ENCODE results near the gene HOXA11. TPM values are rescaled to one million over a fixed set of nuclear protein-coding genes. Genes with fewer than 3 reads are reported as not detected.

Gene HOXA11
- total and polyA plus RNA-seq, 8 donors, result 5.2 TPM; not detected in 7

GRCh38 chr7:27145165-27145913 lies 39.7 kb downstream of the HOXA11 start:
- H3K9me3 ChIP-seq, result peaks cover 0 to 26% (median 0%) of the 10 kb centered on the region in 4 donors
- H3K27ac ChIP-seq, result peak overlapping the region; percentile 41 to 99 (median 88)
- DNase-seq, result no peak
- intact Hi-C loops (cut with DNase I; ENCODE audit: low total_unique reads), result no loop called here
- peak overlapping the region; percentile 10 to 64 (median 54) for H3K4me3 ChIP-seq
- H3K27me3 ChIP-seq, result peaks cover 3 to 94% (median 79%) of the 10 kb centered on the region in 3 donors
- WGBS, 5 donors, result 45 to 65% (median 50%) methylated on average over 46 to 47 of the region's 47 CpGs
- H3K4me1 ChIP-seq, result peaks cover 7 to 36% (median 22%) of the 10 kb centered on the region in 4 donors
- peaks cover 0 to 5% (median 0%) of the 10 kb centered on the region in 4 donors for H3K36me3 ChIP-seq
- TF ChIP-seq EP300 (IDR thresholded peaks at IDR 0.05), result no peak
- no peak for TF ChIP-seq CTCF (IDR thresholded peaks at IDR 0.05)

DNA sequence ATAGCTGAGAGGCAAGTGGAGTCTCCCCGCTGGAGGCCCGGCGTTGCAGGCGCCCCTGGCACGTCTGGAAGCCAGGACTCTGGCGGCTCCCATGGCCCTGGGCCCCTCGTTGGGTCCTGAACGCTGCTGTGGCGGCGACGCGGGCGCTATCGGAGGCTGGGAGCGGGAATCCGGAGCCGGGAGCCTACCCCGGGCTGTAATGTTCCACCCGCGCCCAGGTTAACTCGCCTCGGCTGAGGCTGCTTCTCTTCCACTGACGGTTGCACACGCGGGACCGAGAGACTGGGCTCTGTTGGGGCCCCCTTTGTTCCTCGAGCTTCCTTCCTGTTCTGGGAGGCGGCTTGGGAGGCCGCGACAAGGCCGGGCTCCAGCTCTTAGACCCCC lies 40.3 kb downstream of the HOXA11 start:
- peaks cover 0 to 26% (median 0%) of the 10 kb centered on the region in 4 donors for H3K9me3 ChIP-seq
- H3K4me3 ChIP-seq, result peak overlapping the region; percentile 10 to 64 (median 54)
- peaks cover 0 to 94% (median 77%) of the 10 kb centered on the region in 3 donors for H3K27me3 ChIP-seq
- H3K27ac ChIP-seq, result peak overlapping the region; percentile 23 to 99 (median 88)
- 21 to 45% (median 29%) methylated on average over 12 to 31 of the region's 31 CpGs for WGBS, 5 donors
- H3K36me3 ChIP-seq, result peaks cover 0 to 5% (median 0%) of the 10 kb centered on the region in 4 donors
- intact Hi-C loops (cut with DNase I; ENCODE audit: low total_unique reads), result no loop called here
- no peak for TF ChIP-seq POLR2AphosphoS5 (IDR thresholded peaks at IDR 0.05)
- TF ChIP-seq POLR2A (IDR thresholded peaks at IDR 0.05), result no peak
- no peak for TF ChIP-seq CTCF (IDR thresholded peaks at IDR 0.05)
- TF ChIP-seq EP300 (IDR thresholded peaks at IDR 0.05), result no peak
- H3K4me1 ChIP-seq, result peaks cover 7 to 35% (median 20%) of the 10 kb centered on the region in 4 donors
- no peak for DNase-seq

DNA sequence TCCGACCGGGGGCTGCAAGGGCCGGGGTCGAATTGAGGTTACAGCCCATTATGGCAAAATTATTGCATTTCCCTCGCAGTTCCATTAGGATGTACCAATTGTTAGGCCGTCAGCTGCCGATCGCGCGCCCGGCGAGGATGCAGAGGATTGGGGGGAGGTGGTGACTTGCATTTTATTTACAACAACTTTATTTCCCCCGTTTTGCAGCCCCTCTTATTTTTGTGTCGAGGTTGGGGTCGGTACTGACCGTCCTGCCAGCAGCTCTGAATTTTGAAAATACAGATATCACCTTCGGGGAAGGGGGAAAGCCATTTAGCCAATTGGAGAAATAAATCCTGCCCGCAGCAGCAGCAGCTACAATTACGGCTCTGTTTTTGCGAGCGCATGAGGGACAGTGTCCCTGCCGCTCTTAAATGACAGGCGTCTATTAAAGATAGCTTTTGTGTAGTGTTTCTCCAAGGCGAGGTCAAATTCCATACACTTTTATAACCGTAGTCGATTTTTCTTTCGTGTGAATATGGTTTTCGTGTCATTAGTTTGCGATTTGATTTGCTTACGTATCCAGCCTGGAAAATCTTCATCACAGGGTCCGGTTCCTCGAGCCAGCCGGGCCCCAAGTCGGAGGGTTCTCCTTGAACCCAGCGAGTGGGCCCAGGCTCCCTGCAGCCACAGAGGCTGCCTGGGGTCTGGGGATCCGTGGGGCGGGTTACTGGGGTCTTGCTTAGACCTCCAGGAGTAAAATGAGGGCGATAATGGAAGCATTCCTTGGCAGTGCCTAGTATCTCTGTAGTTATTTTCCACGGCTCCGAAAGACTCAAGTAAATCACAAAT lies 40.9 kb downstream of the HOXA11 start:
- peaks cover 0 to 26% (median 0%) of the 10 kb centered on the region in 4 donors for H3K9me3 ChIP-seq
- H3K4me3 ChIP-seq, result peak overlapping the region; percentile 54 to 65 (median 60)
- H3K27me3 ChIP-seq, result peaks cover 0 to 94% (median 79%) of the 10 kb centered on the region in 3 donors
- TF ChIP-seq POLR2A (IDR thresholded peaks at IDR 0.05), result no peak
- TF ChIP-seq CTCF (IDR thresholded peaks at IDR 0.05), result no peak
- no peak for TF ChIP-seq POLR2AphosphoS5 (IDR thresholded peaks at IDR 0.05)
- no peak for TF ChIP-seq EP300 (IDR thresholded peaks at IDR 0.05)
- peak overlapping the region; percentile 24 to 99 (median 88) for H3K27ac ChIP-seq
- peaks cover 0 to 5% (median 0%) of the 10 kb centered on the region in 4 donors for H3K36me3 ChIP-seq
- no peak for DNase-seq
- 25 to 33% (median 31%) methylated on average over 39 to 40 of the region's 40 CpGs for WGBS, 5 donors
- intact Hi-C loops (cut with DNase I; ENCODE audit: low total_unique reads), result no loop called here
- H3K4me1 ChIP-seq, result peaks cover 7 to 35% (median 20%) of the 10 kb centered on the region in 4 donors
